Measurements from ENCODE around the gene GMDS. TPM values are rescaled to one million over a fixed set of nuclear protein-coding genes. Genes with fewer than 3 reads are reported as not detected.

GMDS gene
- total and polyA plus RNA-seq, 2 of the 8 experiments (the other 6 are each of a cell fraction or from before 2014, with no cell fraction given): 16.8 to 50.0 TPM

GRCh38 chr6:2231438-2231837 is 14.0 kb downstream of the GMDS start:
- Histone ChIP-seq H2BK15ac (ENCODE audit: low read length) (no peak overlapping the region), H3K14ac (ENCODE audit: insufficient read length) (no peak overlapping the region), H2BK5ac (ENCODE audit: low read depth, low read length) (0 out of 2 replicates have a peak overlapping the region, but pooled peaks have one; percentile 48), H4K20me1 (replicated peaks in 1 of 2; ENCODE audit: control insufficient read depth in 1 of 2, insufficient read depth in 2 of 2, low read length in 2 of 2) (no peaks in the 10 kb centered on the region), H3K36me3 (ENCODE audit: control insufficient read depth in 2 of 4, insufficient read depth in 4 of 4, low read length in 3 of 4) (no peaks in the 10 kb centered on the region), H3K79me1 (ENCODE audit: low read depth, low read length) (peaks cover 13% of the 10 kb centered on the region), H3K9me3 (ENCODE audit: insufficient read depth in 2 of 2, low read depth in 1 of 2, low read length in 1 of 2) (no peaks in the 10 kb centered on the region), H3K56ac (replicated peaks; ENCODE audit: insufficient read length, low read depth, low read length) (no peak overlapping the region), H3K4me1 (replicated peaks in 1 of 4; ENCODE audit: control insufficient read depth in 3 of 4, insufficient read depth in 4 of 4, low read length in 3 of 4) (peaks cover 3 to 14% (median 5%) of the 10 kb centered on the region in 4 experiments; a peak in 5 of 7 replicates), H3K23ac (ENCODE audit: insufficient read length) (no peak overlapping the region), H3K27ac (ENCODE audit: low read depth, low read length) (no peak overlapping the region), H3K4me3 (ENCODE audit: extremely low read depth in 1 of 4, insufficient read depth in 2 of 4, low read depth in 3 of 4, low read length in 4 of 4) (no peak overlapping the region), H4K5ac (ENCODE audit: insufficient read length, low read depth, low read length) (no peak overlapping the region), H3K4me2 (ENCODE audit: insufficient read depth in 1 of 2, low read depth in 2 of 2, low read length in 2 of 2) (no peak overlapping the region), H3K79me2 (ENCODE audit: control insufficient read depth in 1 of 2, insufficient read depth in 2 of 2, low read length in 2 of 2) (peaks cover 0 to 63% of the 10 kb centered on the region in 2 experiments; a peak in 2 of 4 replicates), H2BK120ac (replicated peaks; ENCODE audit: low read depth, low read length) (no peak overlapping the region), H3K18ac (ENCODE audit: extremely low read depth, low read length) (no peak overlapping the region), H3K23me2 (ENCODE audit: low read depth, low read length) (no peaks in the 10 kb centered on the region), H2BK12ac (ENCODE audit: low read depth, low read length) (0 out of 2 replicates have a peak overlapping the region, but pooled peaks have one; percentile 33), H2BK20ac (ENCODE audit: low read length) (no peak overlapping the region), H3K4ac (replicated peaks; ENCODE audit: insufficient read length, low read depth, low read length) (no peak overlapping the region), H3K9ac (replicated peaks in 1 of 4; ENCODE audit: extremely low read depth in 1 of 4, low read depth in 3 of 4, low read length in 3 of 4) (no peak overlapping the region), H4K91ac (replicated peaks; ENCODE audit: insufficient read length, low read length) (no peak overlapping the region), H2AK5ac (ENCODE audit: low read depth, low read length) (0 out of 2 replicates have a peak overlapping the region, but pooled peaks have one; percentile 5), H4K8ac (ENCODE audit: extremely low read depth, insufficient read depth, low read length) (no peak overlapping the region), H3K27me3 (replicated peaks in 1 of 4; ENCODE audit: control insufficient read depth in 3 of 4, extremely low read depth in 1 of 4, insufficient read depth in 3 of 4, low read length in 3 of 4) (no peaks in the 10 kb centered on the region), H2AFZ (ENCODE audit: low read length) (no peak overlapping the region)
- 83% methylated on average over 4 of the region's 4 CpGs; no CpG with 5 or more reads in 1 of the 2 experiments for WGBS, 2 experiments (ENCODE audit: extremely low coverage in 1 of 2, insufficient coverage in 1 of 2, insufficient read length in 1 of 2, insufficient replicate concordance in 2 of 2, low coverage in 1 of 2, low lambda C conversion rate in 2 of 2, missing lambda C conversion rate in 1 of 2)
- FAIRE-seq: no peak
- POLR2A ChIA-PET (ENCODE audit: partially characterized antibody): no interaction called here
- CTCF ChIA-PET (ENCODE audit: partially characterized antibody): interaction anchor here (1.0 kb wide), 1 partner anchor 22 kb away, joined by 4 read pairs; no protein-coding TSS in a partner anchor
- no peak for DNase-seq (ENCODE audit: low read depth in 1 of 2, low spot score in 2 of 2)
- TF ChIP-seq ZNF274 (IDR thresholded peaks at IDR 0.05; ENCODE audit: borderline replicate concordance, extremely low read depth, low read length) (no peak), MAX (IDR thresholded peaks at IDR 0.05) (no peak), SP4 (IDR thresholded peaks at IDR 0.05; ENCODE audit: low read length) (no peak), POLR2A (IDR thresholded peaks at IDR 0.05; ENCODE audit: control extremely low read depth in 1 of 2, low read depth in 2 of 2, low read length in 2 of 2) (no peak), CHD1 (IDR thresholded peaks at IDR 0.05; ENCODE audit: low read depth, low read length) (no peak), KDM5A (IDR thresholded peaks at IDR 0.05; ENCODE audit: low read length) (no peak), SP1 (IDR thresholded peaks at IDR 0.05; ENCODE audit: low read depth, low read length) (no peak), HDAC2 (IDR thresholded peaks at IDR 0.05; ENCODE audit: borderline replicate concordance in 1 of 2, low read depth in 2 of 2, low read length in 2 of 2) (no peak), HDAC6 (IDR thresholded peaks at IDR 0.05; ENCODE audit: low read depth, low read length) (no peak), SRF (IDR thresholded peaks at IDR 0.05; ENCODE audit: low read depth, low read length) (no peak)
